Stimulated activated CD8-positive, alpha-beta memory T cell treated with anti-CD3 and anti-CD28 coated beads, Interleukin-4, amount 100 ng/mL, for 48 hours (primary cell): Measurements from ENCODE around the gene FYB1.
A peak's percentile ranks its signal among the peaks of the same experiment; 100 is the strongest.

ENCODE experiments used
- DNase-seq: peaks from one replicate; pipeline ENCODE4 v3.0.0-alpha.2; 2020

The FYB1 gene

DNA sequence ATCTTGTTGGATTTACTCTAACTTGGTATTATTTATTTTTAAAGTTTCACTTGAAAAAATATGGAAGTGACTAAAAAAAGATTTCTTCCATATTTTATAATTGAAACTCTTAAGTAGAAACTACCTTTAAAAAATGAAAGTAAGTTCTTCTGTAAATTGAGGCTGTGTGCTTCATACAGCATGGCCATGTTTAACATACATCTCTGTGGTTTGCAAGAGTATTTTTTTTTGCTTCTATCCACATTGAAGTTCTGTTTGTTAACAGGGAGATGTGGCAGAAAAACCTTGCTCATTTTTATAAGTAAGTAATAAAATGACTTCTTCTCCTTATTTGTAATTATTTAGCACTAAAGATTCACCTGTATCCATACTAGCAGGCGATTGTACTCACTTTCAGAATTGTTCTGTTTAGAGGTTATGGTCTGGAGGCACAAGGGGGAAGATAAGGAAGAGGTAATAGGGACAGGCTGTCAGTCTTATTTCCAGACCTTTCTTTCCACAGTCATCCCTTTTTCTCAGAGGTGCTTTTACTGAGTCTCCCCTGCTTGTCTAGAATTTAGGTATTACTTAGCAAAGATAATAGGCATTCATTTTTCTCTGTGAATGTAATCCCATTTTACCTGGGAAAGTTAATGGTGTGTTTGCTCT, 16.0 kb downstream of the FYB1 start:
- DNase-seq: no peak

DNA sequence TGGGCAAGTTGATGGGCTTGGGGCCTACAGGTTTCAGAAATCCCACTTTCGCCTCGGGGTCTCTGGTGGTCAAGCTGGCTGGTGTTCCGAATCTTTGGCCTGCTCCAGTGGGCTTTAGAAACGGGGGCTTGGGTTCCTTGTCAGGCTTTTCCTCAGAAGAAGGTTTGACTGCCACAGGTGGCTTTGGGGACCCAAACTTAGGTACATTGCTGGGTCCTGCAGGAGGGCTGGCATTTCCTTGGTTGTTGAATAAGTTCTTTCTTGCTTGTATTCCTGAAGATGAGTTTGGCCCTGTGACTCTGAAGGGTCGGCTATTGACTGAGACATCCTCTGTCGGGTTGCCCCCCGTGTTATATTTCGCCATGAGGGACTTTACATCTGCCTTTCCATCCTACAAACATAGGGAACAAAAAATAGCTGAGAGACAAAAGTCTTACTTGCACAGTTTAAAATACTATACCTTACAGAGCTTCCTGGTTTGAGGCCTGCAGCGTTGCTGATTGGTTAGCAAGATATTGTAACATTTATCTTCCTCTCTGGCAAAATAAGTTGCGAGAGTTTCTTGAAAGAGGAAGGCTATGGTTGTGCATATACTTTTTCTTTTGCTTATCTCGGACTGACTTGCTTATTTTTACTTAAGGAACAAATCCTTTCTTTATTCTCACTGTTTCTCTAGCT, 16.6 kb downstream of the FYB1 start:
- DNase-seq: no peak

DNA sequence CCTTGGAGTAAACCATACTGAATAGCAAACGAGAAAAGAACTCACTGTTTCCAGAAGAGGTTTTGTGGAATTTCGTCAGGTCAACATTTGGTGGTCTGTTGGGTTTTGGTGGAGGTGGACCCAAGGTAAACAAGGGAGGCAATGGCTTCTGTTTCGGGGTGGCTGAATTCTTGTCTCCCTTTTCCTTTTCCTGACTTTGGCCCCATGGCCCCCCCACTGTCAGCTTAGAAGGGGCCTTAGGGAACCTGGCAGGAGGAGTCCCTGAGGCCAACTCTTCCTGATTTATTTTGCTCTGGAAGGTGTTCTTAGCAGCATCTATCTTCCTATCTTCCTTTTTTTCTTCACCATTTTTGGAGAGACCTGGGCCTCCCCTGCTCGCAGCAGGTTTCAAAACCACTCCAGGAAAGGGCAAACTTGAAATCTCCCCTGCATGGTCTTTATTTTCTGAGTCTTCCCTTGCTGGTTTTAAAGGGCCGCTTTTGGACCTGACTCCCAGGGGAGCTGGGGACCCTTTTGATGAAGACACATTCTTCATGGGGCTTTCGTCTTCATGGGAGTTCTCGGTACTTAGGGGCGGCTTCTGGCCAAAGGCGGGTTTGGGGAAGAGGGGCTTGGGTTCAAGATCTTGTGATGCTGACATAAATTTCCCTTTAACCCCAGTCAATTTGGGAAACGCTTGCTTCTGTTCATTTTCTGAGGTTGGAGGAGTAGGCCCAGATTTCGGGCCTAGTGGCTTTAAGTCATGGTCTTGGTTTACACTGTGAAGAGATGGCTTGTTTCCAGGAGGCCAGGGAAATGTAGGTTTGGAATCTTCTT, 17.4 kb downstream of the FYB1 start:
- DNase-seq: no peak

DNA sequence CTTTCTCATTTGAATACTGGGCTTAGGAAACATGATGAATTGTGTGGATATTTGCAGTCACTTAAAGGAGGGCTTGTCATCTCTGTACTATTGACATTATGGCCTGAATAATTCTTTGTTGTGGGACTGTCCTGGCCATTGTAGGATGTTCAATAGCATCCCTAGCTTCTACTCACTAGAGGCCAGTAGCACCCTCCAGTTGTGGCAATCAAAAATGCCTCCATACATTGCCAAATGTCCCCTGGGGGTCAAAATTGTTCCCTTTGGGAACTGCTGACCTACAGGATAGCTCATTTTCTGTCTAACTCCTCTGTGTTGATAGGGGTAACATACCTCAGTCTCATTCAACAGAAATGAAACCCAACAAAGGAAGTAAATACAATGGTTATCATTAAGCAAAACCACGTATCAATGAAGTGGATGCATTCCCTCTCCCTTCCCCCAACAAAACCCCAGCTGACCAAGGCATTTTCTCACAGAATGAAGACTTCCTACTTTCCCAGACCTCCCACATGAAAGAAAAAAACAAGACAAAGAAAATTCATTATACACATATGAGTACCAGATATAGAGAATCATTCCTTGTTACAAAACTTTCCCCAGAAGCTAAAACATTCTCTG, 18.1 kb downstream of the FYB1 start:
- DNase-seq: no peak

DNA sequence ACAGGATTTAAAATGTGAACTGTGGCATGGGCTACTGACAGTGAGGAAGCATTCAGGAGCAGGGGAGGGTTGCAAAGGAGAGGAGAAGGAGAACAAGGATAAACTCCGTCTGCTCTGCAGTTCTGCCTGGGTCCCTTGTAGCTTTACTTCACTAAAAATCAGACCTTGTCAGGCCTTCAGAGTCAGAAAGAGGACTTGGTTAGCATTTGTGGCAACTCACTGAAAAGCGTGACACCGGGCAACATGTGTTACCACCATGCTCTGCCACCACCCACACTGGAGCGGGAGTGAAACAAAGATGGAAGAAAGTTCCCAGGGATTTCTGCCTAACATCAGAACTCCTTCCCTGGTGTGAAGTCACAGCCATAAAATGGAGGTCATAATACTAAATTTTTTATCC, 19.3 kb downstream of the FYB1 start:
- DNase-seq: no peak

DNA sequence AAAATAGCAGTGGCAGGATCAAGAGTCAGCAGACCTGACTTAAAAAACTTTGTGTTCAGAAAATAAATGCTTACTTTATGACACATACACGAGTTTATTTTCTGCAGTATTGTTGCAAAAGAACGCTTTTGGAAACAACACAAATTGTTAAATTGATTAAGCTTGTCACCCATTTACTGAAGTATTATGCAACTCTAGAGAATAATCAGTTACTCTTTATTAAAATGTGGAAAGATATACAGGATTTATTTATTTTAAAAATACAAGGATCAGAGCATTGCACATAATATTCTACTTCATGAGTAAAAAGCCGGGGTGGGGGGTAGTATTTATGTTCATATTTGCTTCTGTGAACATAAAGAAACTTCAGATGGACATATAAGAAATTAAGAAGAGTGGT, 20.0 kb downstream of the FYB1 start:
- DNase-seq: no peak

DNA sequence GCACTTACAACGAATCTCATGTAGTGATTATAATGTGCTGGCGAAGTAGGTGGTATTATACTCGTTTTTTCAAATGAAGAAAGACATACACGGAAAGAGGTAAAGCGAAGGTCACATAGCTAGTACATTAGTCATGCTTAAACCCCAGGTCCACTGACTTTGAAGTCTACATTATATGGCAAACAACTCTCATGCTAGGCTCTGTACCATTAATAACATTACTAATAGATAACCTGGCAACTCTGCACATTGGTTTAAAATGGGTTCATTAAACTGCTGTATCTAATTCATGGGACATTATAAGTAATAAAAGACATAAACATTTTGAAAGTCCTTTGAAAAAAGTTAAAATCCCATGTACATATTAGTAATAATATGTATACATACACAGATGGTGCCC, 21.2 kb downstream of the FYB1 start:
- no peak for DNase-seq

- peak; percentile 69 for DNase-seq
Measured at GRCh38 chr5:39197556-39197955, 21.8 kb downstream of the FYB1 start.

DNA sequence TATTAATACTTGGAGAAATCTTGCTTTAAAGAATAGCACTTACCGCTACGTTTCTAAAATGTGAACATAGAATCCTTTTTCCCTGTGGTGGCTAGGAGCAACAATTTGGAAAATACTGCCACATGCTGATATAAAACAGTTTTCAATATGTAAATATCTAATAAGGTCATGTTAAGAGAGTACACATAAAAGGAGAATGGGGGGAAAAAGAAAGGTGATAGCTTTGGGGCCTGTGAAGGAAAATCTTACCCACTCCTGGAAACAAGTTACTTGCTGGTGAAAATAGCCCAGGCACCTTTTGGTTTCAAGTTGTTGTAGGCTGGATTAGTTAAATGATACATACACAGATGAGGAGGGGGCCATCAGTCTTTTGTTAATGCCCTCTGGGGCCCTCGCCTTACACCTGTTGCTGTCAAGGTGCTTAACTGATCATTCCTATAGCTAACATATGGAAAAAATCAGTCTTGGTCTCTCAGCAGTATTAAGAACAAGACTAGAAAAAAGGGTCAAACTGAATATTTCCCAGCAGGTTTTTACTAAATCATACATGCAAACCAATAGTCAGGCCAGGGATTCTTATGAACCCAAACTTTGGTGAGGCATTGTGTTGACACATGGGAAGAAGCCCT, 24.1 kb downstream of the FYB1 start:
- no peak for DNase-seq

DNA sequence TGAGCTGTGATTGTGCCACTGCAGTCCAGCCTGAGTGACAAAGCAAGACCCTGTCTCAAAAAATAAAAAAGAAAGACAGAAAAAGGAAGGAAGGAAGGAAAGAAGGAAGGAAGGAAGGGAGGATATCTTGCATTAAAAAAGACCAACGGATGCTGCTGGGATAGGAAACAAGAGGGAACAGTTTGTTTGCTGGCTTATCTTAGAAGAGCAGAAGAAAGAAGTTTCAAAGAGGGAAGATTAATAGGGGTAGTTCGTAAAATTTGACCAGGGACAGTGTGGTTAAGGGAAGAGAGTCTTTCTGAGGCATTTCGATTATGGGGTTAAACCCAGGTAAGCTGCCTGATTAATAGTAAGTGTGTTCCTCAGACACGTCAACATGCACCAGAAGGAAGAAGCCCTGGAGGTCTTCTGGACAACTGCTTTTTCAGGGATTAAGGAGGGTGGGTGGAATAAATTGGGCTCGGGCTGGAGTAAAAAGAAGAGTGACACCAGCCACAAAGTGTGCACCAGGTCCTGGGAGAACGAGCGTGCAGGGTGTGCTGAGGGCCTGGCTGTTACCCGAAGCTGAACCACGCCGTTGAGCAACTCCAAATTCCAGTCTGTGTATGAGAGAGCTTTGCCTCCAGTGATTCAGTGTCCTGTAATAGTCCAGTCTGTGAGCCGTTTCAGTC, 24.8 kb downstream of the FYB1 start:
- DNase-seq: no peak

- no peak for DNase-seq
Measured at GRCh38 chr5:39193553-39194465, 25.6 kb downstream of the FYB1 start.

- DNase-seq: no peak
Measured at GRCh38 chr5:39192450-39193160, 26.8 kb downstream of the FYB1 start.

- no peak for DNase-seq
Measured at GRCh38 chr5:39191216-39191615, 28.1 kb downstream of the FYB1 start.

DNA sequence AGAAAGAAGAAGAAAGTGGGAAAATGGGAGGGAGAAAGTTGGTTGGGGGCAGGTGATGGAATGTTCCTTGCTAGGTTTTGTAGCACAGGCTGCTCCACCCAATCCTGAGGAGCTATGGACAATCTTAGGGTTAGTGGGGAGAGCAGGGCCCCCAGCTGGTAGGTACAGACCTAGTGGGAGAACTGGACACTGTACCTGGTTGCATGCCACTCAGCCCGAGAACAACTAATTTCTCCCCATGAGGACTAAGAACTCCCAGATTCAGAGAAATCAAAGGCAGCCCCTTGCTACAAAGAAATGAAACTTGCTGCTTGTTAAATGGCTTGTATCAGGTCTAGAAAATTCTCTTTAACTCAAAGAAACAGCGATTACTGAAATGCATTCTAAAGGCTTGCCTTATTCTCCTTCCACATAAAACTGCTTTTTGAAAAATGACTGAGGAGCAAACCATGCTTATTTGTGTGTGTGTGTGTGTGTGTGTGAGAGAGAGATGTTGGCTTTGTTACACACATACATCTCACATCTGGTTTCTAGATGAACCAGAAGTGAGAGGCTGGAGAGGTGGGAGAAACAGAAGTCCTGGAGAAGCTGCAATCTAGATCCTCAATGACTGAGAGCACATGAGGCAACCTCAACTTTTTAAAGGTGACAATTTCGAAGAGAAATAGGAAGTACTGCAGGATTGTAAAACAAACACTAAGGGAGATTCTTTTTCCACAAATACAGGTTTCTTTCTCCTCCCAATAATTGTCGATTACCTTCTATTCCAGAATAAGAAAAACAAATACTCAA, 28.9 kb downstream of the FYB1 start:
- DNase-seq: no peak

GRCh38 chr5:39189292-39189955, 29.9 kb downstream of the FYB1 start:
- no peak for DNase-seq

- no peak for DNase-seq
Measured at GRCh38 chr5:39187831-39188731, 31.3 kb downstream of the FYB1 start.

- no peak for DNase-seq
Measured at GRCh38 chr5:39186722-39187539, 32.4 kb downstream of the FYB1 start.
